Neural cell (in vitro differentiated cells): ENCODE data around the gene DUT. TPM values are rescaled to one million over a fixed set of nuclear protein-coding genes. Genes with fewer than 3 reads are reported as not detected.

Experiments used
- H2AFZ ChIP-seq: fragments of 200-600, 300-800 bp; sonication (generic), shearing (Covaris generic); 2 replicates; pipeline ENCODE4 v1.6.0; 2014; ENCODE audit warnings: low read depth, mild to moderate bottlenecking, antibody characterized with exemption, low read length, moderate library complexity
- H3F3A ChIP-seq: fragments of 200-600 bp; shearing (Covaris generic); 2 replicates; pipeline ENCODE4 v1.6.1; 2016; ENCODE audit warnings: mild to moderate bottlenecking, moderate library complexity, mixed read lengths, antibody characterized with exemption, low read length; ENCODE audit not compliant: insufficient read depth, poor library complexity, severe bottlenecking
- H3K27ac ChIP-seq: fragments of 200-600, 300-800 bp; sonication (generic), shearing (Covaris generic); 2 replicates; pipeline ENCODE4 v1.5.1; 2014; ENCODE audit warnings: mild to moderate bottlenecking, low read length, moderate library complexity
- H3K27me3 ChIP-seq: fragments of 300-800, 200-600 bp; sonication (generic), shearing (Covaris generic); 2 replicates; pipeline ENCODE4 v1.6.0; 2014; ENCODE audit warnings: mild to moderate bottlenecking, low read depth, low read length, moderate library complexity; ENCODE audit not compliant: insufficient read depth
- H3K36me3 ChIP-seq: fragments of 300-800, 200-600 bp; sonication (generic), shearing (Covaris generic); 2 replicates; pipeline ENCODE4 v1.5.1; 2014; ENCODE audit warnings: mild to moderate bottlenecking, antibody characterized with exemption, low read length, moderate library complexity; ENCODE audit not compliant: insufficient read depth
- H3K4me2 ChIP-seq: fragments of 300-800, 200-600 bp; sonication (generic), shearing (Covaris generic); 2 replicates; pipeline ENCODE4 v1.6.0; 2014; ENCODE audit warnings: mild to moderate bottlenecking, low read length
- H3K4me3 ChIP-seq: fragments of 300-800, 200-600 bp; sonication (generic), shearing (Covaris generic); 2 replicates; pipeline ENCODE4 v1.5.1; 2014; ENCODE audit warnings: mild to moderate bottlenecking, low read length, moderate library complexity
- H3K79me2 ChIP-seq: fragments of 200-600 bp; shearing (Covaris generic); replicated peaks from 2 replicates; pipeline ENCODE4 v1.6.0; 2014; ENCODE audit warnings: mild to moderate bottlenecking, low read length, moderate library complexity; ENCODE audit not compliant: insufficient read depth
- H3K9ac ChIP-seq: fragments of 300-800, 200-600 bp; sonication (generic), shearing (Covaris generic); 2 replicates; pipeline ENCODE4 v1.6.1; 2016; ENCODE audit warnings: mild to moderate bottlenecking, low read length, mixed read lengths
- H3K9me2 ChIP-seq: fragments of 200-600 bp; shearing (Covaris generic); 2 replicates; pipeline ENCODE4 v1.6.1; 2016; ENCODE audit warnings: mild to moderate bottlenecking, low read length, mixed read lengths; ENCODE audit not compliant: insufficient read depth
- H3K9me3 ChIP-seq: fragments of 200-600, 300-800 bp; sonication (generic), shearing (Covaris generic); 2 replicates; pipeline ENCODE4 v1.6.1; 2016; ENCODE audit warnings: mild to moderate bottlenecking, mixed run types, low read length, moderate library complexity, mixed read lengths
- H4K20me1 ChIP-seq: fragments of 200-600 bp; shearing (Covaris generic); 2 replicates; pipeline ENCODE4 v1.6.1; 2016; ENCODE audit warnings: mild to moderate bottlenecking, mixed run types; ENCODE audit not compliant: insufficient read depth
- CTCF ChIP-seq: fragments of 450-650 bp; IDR thresholded peaks from 2 replicates; pipeline ENCODE4 v1.5.1; 2014; ENCODE audit warnings: antibody characterized with exemption, mild to moderate bottlenecking, moderate library complexity; ENCODE audit not compliant: poor library complexity, severe bottlenecking
- EP300 ChIP-seq: fragments of 450-650 bp; conservative IDR thresholded peaks from 2 replicates; pipeline ENCODE4 v1.6.1; 2014; ENCODE audit warnings: antibody characterized with exemption, mild to moderate bottlenecking, moderate library complexity; ENCODE audit not compliant: poor library complexity, severe bottlenecking
- EZH2 ChIP-seq: fragments of 200-600, 300-800 bp; shearing (Covaris generic), sonication (generic); IDR thresholded peaks from 2 replicates; pipeline ENCODE4 v1.6.1; 2014; ENCODE audit warnings: antibody characterized with exemption, low read length, borderline replicate concordance, mild to moderate bottlenecking; ENCODE audit not compliant: insufficient read depth, poor library complexity, severe bottlenecking
- MXI1 ChIP-seq: fragments of 450-650 bp; conservative IDR thresholded peaks from 2 replicates; pipeline ENCODE4 v1.6.1; 2014; ENCODE audit warnings: antibody characterized with exemption, mild to moderate bottlenecking; ENCODE audit not compliant: poor library complexity, severe bottlenecking
- POLR2AphosphoS5 ChIP-seq: IDR thresholded peaks from 2 replicates; pipeline ENCODE4 v1.6.1; 2012
- RAD21 ChIP-seq: fragments of 450-650 bp; conservative IDR thresholded peaks from 2 replicates; pipeline ENCODE4 v1.6.1; 2014; ENCODE audit warnings: antibody characterized with exemption, mild to moderate bottlenecking, moderate library complexity
- REST ChIP-seq: IDR thresholded peaks from 2 replicates; pipeline ENCODE4 v1.6.1; 2012; ENCODE audit warnings: borderline replicate concordance
- SMC3 ChIP-seq: fragments of 450-650 bp; conservative IDR thresholded peaks from 2 replicates; pipeline ENCODE4 v1.6.1; 2014; ENCODE audit warnings: antibody characterized with exemption, mild to moderate bottlenecking, moderate library complexity; ENCODE audit not compliant: poor library complexity
- TAF1 ChIP-seq: IDR thresholded peaks from 2 replicates; pipeline ENCODE4 v1.6.1; 2012; ENCODE audit warnings: low read depth
- polyA plus RNA-seq: library from polyadenylated mRNA; depleted of rRNA; stranded (reverse); fragments of >200 nt; gene quantifications from 2 replicates; pipeline ENCODE4 v1.2.3, GENCODE V29; 2014

Gene DUT
- polyA plus RNA-seq, 1 donor from 2014 or later: 263 TPM

DNA sequence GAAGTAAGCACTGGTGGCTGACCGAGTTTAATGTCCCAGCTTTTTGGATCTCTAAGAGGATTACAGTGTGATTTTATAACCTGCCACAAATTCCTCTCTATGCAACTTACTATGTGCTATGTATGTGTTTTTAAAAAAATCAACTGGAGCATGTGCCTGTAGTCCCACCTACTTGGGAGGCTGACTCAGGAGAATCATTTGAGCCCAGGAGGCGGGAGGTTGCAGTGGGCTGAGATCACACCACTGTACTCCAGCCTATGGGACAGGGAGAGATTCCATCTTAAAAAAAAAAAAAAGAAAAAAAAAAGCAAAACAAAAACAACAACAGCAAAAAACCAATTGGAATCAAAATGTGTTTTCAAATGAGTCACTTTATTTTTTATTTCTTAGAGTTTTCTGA, 29.6 kb downstream of the DUT start:
- Histone ChIP-seq H3K9ac (no peak overlapping the region), H3K27ac (no peak overlapping the region), H3K4me2 (no peak overlapping the region), H3K36me3 (no peaks in the 10 kb centered on the region), H4K20me1 (no peaks in the 10 kb centered on the region), H3K79me2 (no peaks in the 10 kb centered on the region), H3K9me3 (no peaks in the 10 kb centered on the region), H3K4me3 (no peak overlapping the region), H3K9me2 (no peaks in the 10 kb centered on the region), H2AFZ (no peak overlapping the region), H3F3A (no peaks in the 10 kb centered on the region), H3K27me3 (no peaks in the 10 kb centered on the region)
- TF ChIP-seq REST (no peak), TAF1 (no peak), MXI1 (no peak), EZH2 (no peak), EP300 (no peak), SMC3 (no peak), POLR2AphosphoS5 (no peak), RAD21 (no peak), CTCF (no peak)

DNA sequence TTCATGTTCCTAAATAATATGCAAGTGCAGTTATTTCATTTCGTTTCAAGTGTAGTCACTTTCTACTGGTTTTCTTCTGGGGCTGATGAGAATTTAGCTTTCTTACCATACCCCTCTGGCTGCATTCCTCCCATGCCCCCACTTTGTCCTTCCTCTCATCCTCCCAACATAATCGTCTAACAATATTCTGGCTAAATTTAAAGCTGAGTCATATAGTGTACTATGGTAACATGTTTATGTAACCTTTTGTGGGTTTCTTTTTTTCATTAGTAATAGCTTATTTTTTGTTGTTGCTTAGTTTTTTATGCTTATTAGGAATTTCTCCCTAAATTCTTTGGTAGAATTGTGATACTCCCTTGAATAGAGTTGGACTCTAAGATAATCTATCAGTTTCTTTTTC, 30.5 kb downstream of the DUT start:
- Histone ChIP-seq H3K9ac (no peak overlapping the region), H3K27me3 (no peaks in the 10 kb centered on the region), H3K79me2 (no peaks in the 10 kb centered on the region), H3K36me3 (no peaks in the 10 kb centered on the region), H3K4me2 (no peak overlapping the region), H3K4me3 (no peak overlapping the region), H3K9me2 (no peaks in the 10 kb centered on the region), H4K20me1 (no peaks in the 10 kb centered on the region), H3F3A (no peaks in the 10 kb centered on the region), H2AFZ (no peak overlapping the region), H3K9me3 (no peaks in the 10 kb centered on the region), H3K27ac (no peak overlapping the region)
- no peak for TF ChIP-seq TAF1
- no peak for TF ChIP-seq EZH2
- TF ChIP-seq CTCF: no peak
- TF ChIP-seq SMC3: no peak
- no peak for TF ChIP-seq POLR2AphosphoS5
- no peak for TF ChIP-seq MXI1
- TF ChIP-seq EP300: no peak
- TF ChIP-seq REST: no peak
- no peak for TF ChIP-seq RAD21
